Heart right ventricle (tissue), 16 donors: ENCODE measurements around the gene ANAPC16. TPM values are rescaled to one million over a fixed set of nuclear protein-coding genes. Genes with fewer than 3 reads are reported as not detected.

Experiments used
- ATAC-seq, 8 donors: fragments of 200-7000 bp; cut with Tn5 transposase; one replicate each; pipeline ENCODE4 v1.9.1; 2020; ENCODE audit warnings: mild to moderate bottlenecking in 8 of 8, moderate library complexity in 8 of 8, moderate number of reproducible peaks in 1 of 8
- DNase-seq, 2 donors: peaks; one replicate each; pipeline ENCODE4 v3.0.0-alpha.2; 2020
- H3K27ac ChIP-seq, 10 donors: fragments of 200-600 bp; sonication (generic) in 2 of 10; one replicate each; pipeline versions ENCODE4 v1.5.0 to v1.8.0; 2020 to 2022; ENCODE audit warnings: mild to moderate bottlenecking in 3 of 10
- H3K27me3 ChIP-seq, 7 donors: fragments of 200-600 bp; one replicate each; pipeline ENCODE4 v1.8.0; 2021 to 2022; ENCODE audit warnings: mild to moderate bottlenecking in 2 of 7
- H3K36me3 ChIP-seq, 9 donors: fragments of 200-600 bp; sonication (generic) in 1 of 9; one replicate each; pipeline versions ENCODE4 v1.5.0 to v1.8.0; 2020 to 2022; ENCODE audit warnings: mild to moderate bottlenecking in 2 of 9
- H3K4me1 ChIP-seq, 9 donors: fragments of 200-600 bp; sonication (generic) in 1 of 9; one replicate each; pipeline versions ENCODE4 v1.5.0 to v1.8.0; 2020 to 2022; ENCODE audit warnings: mild to moderate bottlenecking in 4 of 9
- H3K4me3 ChIP-seq, 10 donors: fragments of 200-600 bp; sonication (generic) in 2 of 10; one replicate each; pipeline versions ENCODE4 v1.5.0 to v1.8.0; 2020 to 2022; ENCODE audit warnings: mild to moderate bottlenecking in 7 of 10, moderate library complexity in 2 of 10
- H3K9me3 ChIP-seq, 11 donors: fragments of 200-600 bp in 10 of 11; sonication (generic) in 2 of 11; one replicate each; pipeline versions ENCODE4 v1.5.0 to v1.8.0; 2013 to 2022; ENCODE audit warnings: mild to moderate bottlenecking in 2 of 11, control low read depth in 1 of 11, moderate library complexity in 1 of 11
- CTCF ChIP-seq, 9 donors: fragments of 200-600 bp; sonication (generic) in 2 of 9; IDR thresholded peaks; one replicate each; pipeline versions ENCODE4 v1.5.0 to v1.8.0; 2021 to 2022; ENCODE audit warnings: antibody characterized with exemption in 9 of 9, mild to moderate bottlenecking in 5 of 9, moderate library complexity in 1 of 9
- WGBS, 2 donors: extraction: QIAGEN DNeasy Blood & Tissue Kit; methylation state at CpG; one replicate each; pipeline ENCODE4 v1.1.7; 2013; ENCODE audit warnings: inconsistent platforms in 1 of 2; 5-methylcytosine and 5-hydroxymethylcytosine counted together
- intact Hi-C, 10 donors: fragments of 100-400 bp; cut with DNase I; formaldehyde crosslinking; loops; one replicate each; pipeline versions ENCODE4 v1.11.1 to v1.14.2; 2022
- polyA plus RNA-seq, 2 donors: library from polyadenylated mRNA; stranded (reverse); fragments of 200-250 nt; gene quantifications; one replicate each; pipeline ENCODE4 v1.2.3, GENCODE V29; 2013
- total RNA-seq, 10 donors: library from RNA; stranded (reverse); fragmentation: NEBNext Ultra II Directional in 3 of 10; extraction: Animal tissue kit (Norgen Biotek cat#: 25700) in 3 of 10; gene quantifications; one replicate each; pipeline versions ENCODE4 v1.2.1 to v1.2.4, GENCODE V29; 2021 to 2023
- donor health status: Arrhythmogenic right ventricular cardiomyopathy.
- donor health status: ischemic (EF 13 %, LVEDD 7.1; RV severe dilation, severe dysfunction).
- donor health status: healthy with polysubstance abuse.
- donor health status: DM: no; HTN: yes; CAD: no.
- donor health status: DM: no; HTN: no; CAD: no.
- donor health status: ischemic (EF 25% LVEDD 6.9; RV normal size, moderate dysfunction).
- donor health status: ischemic (EF 25% LVEDD 5.7; RV mildly dilated, moderate dysfunction).
- donor health status: healthy.
- donor health status: DM: yes; HTN: yes; CAD: no.
- donor health status: Ischemic cardiomyopathy.
- donor health status: ischemic (EF 35%, LVEDD 5.7; RV mildly dilated, moderate dysfunction).
- donor health status: nonischemic (EF 11% LVEDD 7.7; RV severe dilation, severe dysfunction).
- donor health status: DM: yes; HTN: yes; CAD: no.
- donor health status: PGD.
- donor health status: ischemic (EF 29% LVEDD 5.4; RV normal size, mild dysfunction).
- donor health status: nonischemic (EF 23%, LVEDD 6.1; RV moderate dilation, normal function).

ANAPC16 gene
- total and polyA plus RNA-seq, 12 donors: 129 to 246 (median 206) TPM

GRCh38 chr10:72170733-72171132 lies 45.1 kb upstream of the ANAPC16 start:
- ATAC-seq (no peak), DNase-seq (no peak)
- 90 to 91% methylated on average over 4 of the region's 4 CpGs for WGBS, 2 donors
- intact Hi-C loops: loop anchor here in 1 of 10 donors (5.0 kb wide), 1 partner anchor 47 kb away; the partner anchor contains the start of genes ANAPC16 and ASCC1
- Histone ChIP-seq H3K27ac (peak overlapping the region in 6 of 10 donors; percentile 2 to 55 (median 40)), H3K4me1 (peaks cover 2 to 42% (median 21%) of the 10 kb centered on the region in 9 donors), H3K4me3 (no peak overlapping the region), H3K9me3 (no peaks in the 10 kb centered on the region), H3K27me3 (no peaks in the 10 kb centered on the region), H3K36me3 (peaks cover 0 to 20% (median 0%) of the 10 kb centered on the region in 9 donors)
- no peak for TF ChIP-seq CTCF (IDR thresholded peaks at IDR 0.05)

- H3K27me3 ChIP-seq: no peaks in the 10 kb centered on the region
- H3K4me3 ChIP-seq: no peak overlapping the region
- no peak for TF ChIP-seq CTCF (IDR thresholded peaks at IDR 0.05)
- peaks cover 2 to 46% (median 21%) of the 10 kb centered on the region in 9 donors for H3K4me1 ChIP-seq
- 67 to 82% methylated on average over 7 of the region's 7 CpGs for WGBS, 2 donors
- no peak for DNase-seq
- H3K9me3 ChIP-seq: no peaks in the 10 kb centered on the region
- intact Hi-C loops: loop anchor here in 1 of 10 donors (5.0 kb wide), 1 partner anchor 46 kb away; the partner anchor contains the start of genes ANAPC16 and ASCC1
- peak in 3 of 8 donors; percentile 30 to 66 (median 37) for ATAC-seq
- H3K27ac ChIP-seq: peak overlapping the region in 7 of 10 donors; percentile 2 to 55 (median 39)
- H3K36me3 ChIP-seq: peaks cover 0 to 20% (median 0%) of the 10 kb centered on the region in 9 donors
Measured at GRCh38 chr10:72171175-72171630, 44.6 kb upstream of the ANAPC16 start.

- ATAC-seq: peak in 2 of 8 donors; percentile 47 to 50
- intact Hi-C loops: loop anchor here in 1 of 10 donors (5.0 kb wide), 1 partner anchor 44 kb away; the partner anchor contains the start of genes ANAPC16 and ASCC1
- TF ChIP-seq CTCF (IDR thresholded peaks at IDR 0.05): no peak
- DNase-seq: no peak
- Histone ChIP-seq H3K4me3 (no peak overlapping the region), H3K9me3 (no peaks in the 10 kb centered on the region), H3K36me3 (peaks cover 0 to 25% (median 0%) of the 10 kb centered on the region in 9 donors), H3K27me3 (no peaks in the 10 kb centered on the region), H3K4me1 (peaks cover 2 to 46% (median 21%) of the 10 kb centered on the region in 9 donors), H3K27ac (peak overlapping the region; percentile 3 to 73 (median 60))
- 57 to 78% methylated on average over 3 of the region's 3 CpGs for WGBS, 2 donors
Measured at GRCh38 chr10:72173262-72173618, 42.6 kb upstream of the ANAPC16 start.

- no peaks in the 10 kb centered on the region for H3K27me3 ChIP-seq
- TF ChIP-seq CTCF (IDR thresholded peaks at IDR 0.05): no peak
- H3K4me1 ChIP-seq: peaks cover 2 to 46% (median 21%) of the 10 kb centered on the region in 9 donors
- no peak for DNase-seq
- H3K36me3 ChIP-seq: peaks cover 0 to 26% (median 0%) of the 10 kb centered on the region in 9 donors
- peak in 2 of 8 donors; percentile 12 to 29 for ATAC-seq
- intact Hi-C loops: loop anchor here in 1 of 10 donors (5.0 kb wide), 1 partner anchor 44 kb away; the partner anchor contains the start of genes ANAPC16 and ASCC1
- 69 to 75% methylated on average over 7 of the region's 7 CpGs for WGBS, 2 donors
- H3K27ac ChIP-seq: peak overlapping the region; percentile 11 to 73 (median 60)
- H3K9me3 ChIP-seq: no peaks in the 10 kb centered on the region
- no peak overlapping the region for H3K4me3 ChIP-seq
Measured at GRCh38 chr10:72173619-72174296, 42.1 kb upstream of the ANAPC16 start.
